Activated T-cell treated with anti-CD3 and anti-CD28 coated beads, Interleukin-2, amount 50 U/mL, for 72 hours (primary cell): ENCODE measurements around the gene ST6GALNAC4. TPM values are rescaled to one million over a fixed set of nuclear protein-coding genes. Genes with fewer than 3 reads are reported as not detected.

Source experiments
- ATAC-seq, 2 donors: fragments of 150-1000 bp; cut with Tn5 transposase; replicated peaks in 1 of 2; 2 replicates each; pipeline ENCODE4 v1.10.0; 2021; ENCODE audit warnings: moderate library complexity in 2 of 2, mild to moderate bottlenecking in 1 of 2
- DNase-seq, 2 donors: peaks; one replicate each; pipeline ENCODE4 v3.0.0; 2021 to 2022; ENCODE audit warnings: mixed read lengths in 1 of 2
- H3K27ac Mint-ChIP-seq: one replicate; pipeline ENCODE4 v1.8.0; 2022; ENCODE audit warnings: mild to moderate bottlenecking, moderate library complexity, mixed read lengths
- H3K27me3 Mint-ChIP-seq: one replicate; pipeline ENCODE4 v1.8.0; 2022; ENCODE audit warnings: low read depth, mixed read lengths
- H3K36me3 Mint-ChIP-seq, 2 donors: one replicate each; pipeline ENCODE4 v1.8.0; 2022; ENCODE audit warnings: mixed read lengths in 2 of 2, mild to moderate bottlenecking in 1 of 2; ENCODE audit not compliant: insufficient read depth in 2 of 2
- H3K4me1 Mint-ChIP-seq: one replicate; pipeline ENCODE4 v1.8.0; 2022; ENCODE audit warnings: low read depth, mixed read lengths
- H3K4me3 Mint-ChIP-seq, 2 donors: one replicate each; pipeline ENCODE4 v1.8.0; 2022; ENCODE audit warnings: mild to moderate bottlenecking in 2 of 2, mixed read lengths in 2 of 2, moderate library complexity in 2 of 2
- H3K9me3 Mint-ChIP-seq, 2 donors: one replicate each; pipeline ENCODE4 v1.8.0; 2022; ENCODE audit warnings: mixed read lengths in 2 of 2
- total RNA-seq, 2 donors: library from RNA; stranded (reverse); gene quantifications; one replicate each; pipeline ENCODE4 v1.2.3, GENCODE V29; 2022

The ST6GALNAC4 gene, protein sequence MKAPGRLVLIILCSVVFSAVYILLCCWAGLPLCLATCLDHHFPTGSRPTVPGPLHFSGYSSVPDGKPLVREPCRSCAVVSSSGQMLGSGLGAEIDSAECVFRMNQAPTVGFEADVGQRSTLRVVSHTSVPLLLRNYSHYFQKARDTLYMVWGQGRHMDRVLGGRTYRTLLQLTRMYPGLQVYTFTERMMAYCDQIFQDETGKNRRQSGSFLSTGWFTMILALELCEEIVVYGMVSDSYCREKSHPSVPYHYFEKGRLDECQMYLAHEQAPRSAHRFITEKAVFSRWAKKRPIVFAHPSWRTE
- total RNA-seq: 10 to 100 TPM; 28.1 to 30.5 TPM

DNA sequence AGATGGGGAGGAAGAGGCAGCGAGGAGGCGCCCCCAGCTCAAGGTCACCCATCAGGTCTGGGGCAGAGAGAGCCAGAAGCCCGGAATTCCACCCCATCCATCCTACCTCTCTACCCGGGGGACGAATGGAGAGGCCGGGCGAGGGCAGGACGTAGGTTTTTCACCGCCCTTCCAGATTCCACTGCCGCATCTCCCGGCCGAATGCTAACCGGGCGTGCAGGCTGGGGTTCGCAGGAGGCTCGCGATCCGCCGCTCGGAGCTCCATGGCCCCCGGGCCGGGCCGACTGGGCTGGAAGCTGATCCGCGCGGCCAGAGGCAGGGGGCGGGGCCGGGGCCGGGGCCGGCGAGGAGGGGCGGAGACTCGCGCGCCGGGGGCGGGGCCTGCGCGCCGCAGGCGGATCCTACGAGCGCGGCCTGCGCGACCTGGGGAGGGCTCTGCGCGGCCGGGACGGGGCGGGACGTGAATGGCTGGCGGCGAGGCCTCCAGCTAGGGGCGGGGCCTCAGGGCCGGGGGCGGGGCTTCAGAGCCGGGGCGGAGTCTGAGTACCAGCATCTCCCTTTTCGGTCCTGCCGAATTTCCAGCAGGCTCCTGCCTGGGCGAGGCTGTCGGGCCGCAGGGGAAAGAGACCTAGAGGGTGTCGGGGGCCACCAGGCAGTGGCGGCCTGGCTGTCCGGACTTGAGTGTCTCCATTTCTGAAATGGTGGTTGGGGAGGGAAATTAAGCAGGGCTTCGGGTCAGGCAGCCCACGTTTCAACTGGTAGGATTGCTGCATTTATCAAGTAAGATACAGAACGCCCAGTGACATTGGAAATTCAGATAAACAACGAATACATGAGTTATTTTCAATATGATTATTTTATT, at the start of gene ST6GALNAC4:
TSS of gene ST6GALNAC4 (minus strand) at position 322 of the 862 bp plus-strand sequence. CDS start 622 bp downstream, outside the sequence.
- peak; percentile 93 to 95 for ATAC-seq
- peaks cover 2% of the 10 kb centered on the region for H3K27me3 Mint-ChIP-seq
- H3K4me1 Mint-ChIP-seq: peaks cover 79% of the 10 kb centered on the region
- peak; percentile 94 to 97 for DNase-seq
- H3K36me3 Mint-ChIP-seq: peaks cover 0 to 2% of the 10 kb centered on the region in 2 donors
- peak within 1 kb of the TSS; percentile 65 for H3K27ac Mint-ChIP-seq
- no peaks in the 10 kb centered on the region for H3K9me3 Mint-ChIP-seq
- H3K4me3 Mint-ChIP-seq: peak within 1 kb of the TSS; percentile 83 to 86

DNA sequence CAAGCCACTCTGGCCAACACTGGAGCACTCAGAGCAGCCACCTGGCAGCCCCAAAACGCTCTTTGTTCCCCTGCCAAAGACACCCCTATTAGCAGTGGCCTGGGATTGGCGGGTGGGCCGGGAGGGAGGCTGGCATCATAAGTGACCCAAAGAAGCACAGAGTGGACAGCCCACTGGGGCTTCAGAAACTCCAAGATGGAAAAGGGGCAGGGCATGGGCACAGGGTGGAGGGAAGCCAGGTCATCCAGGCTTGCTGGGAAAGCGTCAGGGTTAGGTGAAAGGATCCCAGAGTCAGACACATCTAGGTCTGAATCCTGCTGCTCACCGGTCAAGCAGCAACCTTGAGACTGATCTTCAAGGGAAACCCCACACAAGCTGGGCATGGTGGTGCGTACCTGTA, 49.1 kb upstream of the ST6GALNAC4 start:
- no peaks in the 10 kb centered on the region for H3K27me3 Mint-ChIP-seq
- peaks cover 100% of the 10 kb centered on the region for H3K4me1 Mint-ChIP-seq
- DNase-seq: no peak
- H3K4me3 Mint-ChIP-seq: peak overlapping the region; percentile 90 to 92
- no peak overlapping the region for H3K27ac Mint-ChIP-seq
- H3K9me3 Mint-ChIP-seq: no peaks in the 10 kb centered on the region
- no peak for ATAC-seq
- H3K36me3 Mint-ChIP-seq: peaks cover 1 to 16% of the 10 kb centered on the region in 2 donors

DNA sequence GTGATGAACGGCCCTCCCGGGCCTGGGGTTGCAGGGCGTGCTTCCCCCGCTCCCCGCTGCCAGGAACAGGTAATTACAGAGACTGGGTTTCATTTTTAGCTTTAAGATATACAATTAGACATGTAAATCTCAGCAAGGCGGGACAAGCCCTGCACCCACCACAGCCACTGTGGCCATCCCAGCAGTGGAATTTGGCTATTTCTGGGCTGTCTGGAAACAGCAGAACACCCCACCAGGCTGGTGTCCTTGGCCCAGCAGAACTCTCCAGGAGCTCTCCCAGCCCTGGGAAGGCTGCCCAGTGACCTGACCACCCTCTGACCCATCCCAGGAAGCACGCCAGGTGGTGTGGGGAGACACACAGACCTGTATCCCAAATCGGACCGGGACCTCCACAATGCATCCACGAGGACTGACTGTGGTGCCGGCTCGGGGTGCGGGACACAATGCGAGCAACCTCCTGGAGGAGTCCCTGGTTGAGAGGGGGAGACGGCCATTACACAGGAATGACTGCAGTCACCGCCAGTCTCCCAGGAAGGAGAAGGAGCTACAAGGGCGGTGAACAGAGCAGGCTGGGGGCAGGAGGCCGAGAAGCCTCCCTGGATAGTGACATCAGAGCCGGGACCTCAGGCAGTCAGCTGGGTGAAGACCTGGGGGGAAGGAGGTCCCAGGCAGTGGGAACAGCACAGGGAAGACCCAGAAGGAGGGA, 46.7 kb upstream of the ST6GALNAC4 start:
- DNase-seq (no peak), ATAC-seq (peak in 1 of 2 donors; percentile 11)
- Mint-ChIP-seq H3K27ac (peak overlapping the region; percentile 90), H3K27me3 (no peaks in the 10 kb centered on the region), H3K4me1 (peaks cover 100% of the 10 kb centered on the region), H3K9me3 (no peaks in the 10 kb centered on the region), H3K36me3 (peaks cover 2 to 21% of the 10 kb centered on the region in 2 donors), H3K4me3 (peak overlapping the region; percentile 70 to 90)

DNA sequence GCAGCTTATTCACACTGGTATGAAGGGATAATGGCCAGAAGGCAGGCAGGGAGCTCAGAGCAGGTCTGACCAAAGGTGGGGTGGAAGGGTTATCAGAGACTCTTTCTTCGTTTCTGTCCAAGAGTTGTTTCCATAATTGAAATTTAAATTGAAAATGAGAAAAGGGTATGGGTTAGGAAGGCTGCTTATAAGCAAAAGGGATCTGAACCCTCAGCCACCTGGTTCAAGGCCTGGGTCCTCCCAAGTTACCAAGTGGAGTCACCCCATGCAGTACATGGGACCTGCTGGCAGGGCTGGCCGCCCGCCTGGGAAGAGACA, 46.2 kb upstream of the ST6GALNAC4 start:
- peak overlapping the region; percentile 70 to 90 for H3K4me3 Mint-ChIP-seq
- H3K27me3 Mint-ChIP-seq: no peaks in the 10 kb centered on the region
- H3K9me3 Mint-ChIP-seq: no peaks in the 10 kb centered on the region
- ATAC-seq (no peak), DNase-seq (no peak)
- peaks cover 2 to 22% of the 10 kb centered on the region in 2 donors for H3K36me3 Mint-ChIP-seq
- H3K4me1 Mint-ChIP-seq: peaks cover 100% of the 10 kb centered on the region
- peak overlapping the region; percentile 90 for H3K27ac Mint-ChIP-seq

DNA sequence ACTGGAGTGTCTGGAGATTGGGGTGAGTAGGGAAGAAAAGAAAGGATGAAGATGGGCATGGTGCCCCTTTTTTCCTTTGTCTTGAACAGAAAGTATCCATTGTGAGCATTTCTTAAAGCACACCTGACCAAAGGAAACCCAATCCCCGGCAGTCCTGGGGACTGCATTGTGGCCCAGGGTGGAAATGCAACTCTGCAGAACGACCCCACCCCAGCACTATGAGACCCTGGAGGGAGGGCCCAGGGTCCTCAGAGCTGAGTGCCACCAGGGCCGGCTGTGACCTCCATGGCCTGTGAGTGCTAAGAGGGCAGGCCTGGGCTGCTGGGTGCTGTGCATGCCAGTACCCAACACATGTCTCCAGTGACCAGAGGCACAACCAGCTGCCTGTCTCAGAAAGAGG, 45.4 kb upstream of the ST6GALNAC4 start:
- Mint-ChIP-seq H3K36me3 (peaks cover 2 to 24% of the 10 kb centered on the region in 2 donors), H3K4me3 (peak overlapping the region; percentile 70 to 90), H3K9me3 (no peaks in the 10 kb centered on the region), H3K27me3 (no peaks in the 10 kb centered on the region), H3K27ac (peak overlapping the region; percentile 90), H3K4me1 (peaks cover 99% of the 10 kb centered on the region)
- ATAC-seq (no peak), DNase-seq (no peak)

DNA sequence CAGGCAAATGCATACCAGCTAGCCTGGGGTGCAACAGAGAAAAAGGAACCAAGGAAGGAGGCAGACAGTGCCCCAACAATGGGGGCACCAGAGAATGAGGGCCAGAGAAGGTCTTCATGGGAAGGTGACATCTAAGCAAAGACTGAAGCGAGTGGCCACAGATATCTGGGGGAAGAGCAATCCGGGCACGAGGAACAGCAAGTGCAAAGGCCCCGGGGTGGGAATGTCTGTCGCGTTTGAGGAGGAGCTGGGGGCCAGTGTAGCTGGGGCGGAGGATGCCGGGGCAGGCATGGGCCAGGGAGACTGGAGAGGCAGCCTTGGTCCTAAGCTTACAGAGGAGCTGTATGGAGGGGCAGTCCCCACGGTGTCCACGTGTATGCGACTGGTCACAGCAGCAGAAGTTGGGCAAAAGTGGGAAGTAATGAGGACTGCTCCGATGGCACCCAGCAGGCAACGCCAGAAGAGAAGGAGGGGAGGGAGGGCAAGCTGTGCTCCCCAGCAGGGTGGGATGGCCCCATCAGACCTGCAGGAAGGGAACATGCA, 44.8 kb upstream of the ST6GALNAC4 start:
- H3K9me3 Mint-ChIP-seq: no peaks in the 10 kb centered on the region
- no peak for ATAC-seq
- peaks cover 99% of the 10 kb centered on the region for H3K4me1 Mint-ChIP-seq
- peak overlapping the region; percentile 9 to 90 for H3K4me3 Mint-ChIP-seq
- H3K27ac Mint-ChIP-seq: peak overlapping the region; percentile 87
- H3K27me3 Mint-ChIP-seq: no peaks in the 10 kb centered on the region
- peaks cover 2 to 24% of the 10 kb centered on the region in 2 donors for H3K36me3 Mint-ChIP-seq
- DNase-seq: no peak

DNA sequence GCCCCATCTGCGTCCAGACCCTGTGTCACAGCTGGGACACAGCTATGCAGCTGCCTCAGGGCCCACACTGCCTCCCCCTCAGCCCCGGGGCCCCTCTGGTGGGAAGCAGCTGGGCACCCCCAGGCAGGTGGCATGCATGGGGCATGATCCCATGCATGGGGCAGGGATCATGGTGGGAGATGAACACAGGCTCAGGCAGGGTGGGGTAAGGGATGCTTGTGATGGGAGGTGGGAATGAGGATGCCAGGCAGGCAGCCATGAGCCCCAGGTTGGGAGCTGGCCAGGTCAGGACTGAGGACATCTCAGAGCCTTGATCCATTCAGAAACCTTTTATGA, 44.3 kb upstream of the ST6GALNAC4 start:
- Mint-ChIP-seq H3K36me3 (peaks cover 2 to 24% of the 10 kb centered on the region in 2 donors), H3K9me3 (no peaks in the 10 kb centered on the region), H3K4me1 (peaks cover 99% of the 10 kb centered on the region), H3K27ac (peak overlapping the region; percentile 87), H3K4me3 (peak overlapping the region; percentile 9 to 17), H3K27me3 (no peaks in the 10 kb centered on the region)
- ATAC-seq: no peak
- DNase-seq: no peak

DNA sequence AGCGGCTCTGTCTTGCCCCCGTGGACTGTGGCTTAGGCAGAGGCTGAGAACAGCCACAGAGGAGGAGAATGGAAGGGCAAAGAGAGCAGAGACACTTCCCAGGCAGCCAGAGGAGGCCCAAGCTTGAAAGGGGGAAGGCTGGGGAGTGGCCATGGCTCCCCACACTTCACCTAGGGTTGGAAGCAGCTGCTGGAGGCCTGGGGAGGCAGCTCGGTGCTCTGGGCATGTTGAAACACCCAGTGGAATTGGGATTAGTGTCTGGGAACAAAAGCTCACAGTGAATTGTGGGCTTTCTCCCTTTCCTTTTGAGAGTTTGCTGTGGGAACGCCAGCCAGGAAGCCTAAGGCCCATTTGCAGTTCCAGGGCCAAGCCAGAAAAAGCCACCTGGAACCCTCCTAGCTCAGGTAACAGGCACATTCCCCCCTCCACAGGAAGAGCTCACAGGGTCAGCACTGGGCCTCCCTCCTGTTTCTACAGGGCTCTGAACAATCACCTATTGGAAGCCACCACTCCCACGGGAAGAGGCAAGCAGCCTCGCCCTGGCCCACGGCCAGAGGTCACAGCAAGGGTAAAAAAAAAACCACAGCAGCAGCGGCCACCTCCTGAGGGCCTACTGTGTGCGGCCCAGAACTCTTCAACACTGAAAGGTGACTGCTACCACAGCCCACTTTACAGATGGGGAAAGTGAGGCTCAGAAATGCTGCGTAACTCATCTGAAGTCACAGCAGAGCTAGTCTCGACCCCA, 43.7 kb upstream of the ST6GALNAC4 start:
- Mint-ChIP-seq H3K27ac (peak overlapping the region; percentile 87), H3K27me3 (no peaks in the 10 kb centered on the region), H3K4me1 (peaks cover 99% of the 10 kb centered on the region), H3K36me3 (peaks cover 2 to 24% of the 10 kb centered on the region in 2 donors), H3K4me3 (peak overlapping the region; percentile 31 to 53), H3K9me3 (no peaks in the 10 kb centered on the region)
- no peak for DNase-seq
- no peak for ATAC-seq

DNA sequence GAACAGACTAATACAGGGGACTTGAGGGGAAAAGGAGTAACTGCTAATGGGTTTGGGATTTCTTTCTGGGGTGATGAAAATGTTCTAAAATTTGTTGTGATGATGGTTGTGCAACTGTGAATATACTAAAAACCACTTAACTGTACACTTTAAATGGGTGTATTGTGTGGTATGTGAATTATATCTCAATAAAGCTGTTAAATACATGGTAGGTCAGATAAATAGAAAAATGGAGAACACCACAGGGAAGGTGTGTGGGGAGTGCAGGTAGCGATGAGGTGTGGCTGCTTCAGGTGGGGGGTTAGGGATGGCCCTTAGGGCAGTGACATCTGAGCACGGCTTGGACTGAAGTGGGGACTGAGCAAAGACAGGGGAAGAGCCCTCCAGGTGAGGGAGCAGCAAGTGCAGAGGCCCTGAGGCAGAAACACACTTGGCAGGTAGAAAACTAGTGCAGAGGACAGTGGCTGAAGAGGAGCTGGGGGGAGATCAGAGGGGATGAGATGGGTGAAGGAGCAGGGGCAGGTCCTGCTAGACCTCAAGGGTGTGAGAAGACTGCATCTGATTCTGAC, 43.1 kb upstream of the ST6GALNAC4 start:
- Mint-ChIP-seq H3K4me3 (peak overlapping the region; percentile 20 to 53), H3K9me3 (no peaks in the 10 kb centered on the region), H3K27me3 (no peaks in the 10 kb centered on the region), H3K36me3 (peaks cover 2 to 24% of the 10 kb centered on the region in 2 donors), H3K27ac (peak overlapping the region; percentile 87), H3K4me1 (peaks cover 99% of the 10 kb centered on the region)
- DNase-seq: no peak
- no peak for ATAC-seq

DNA sequence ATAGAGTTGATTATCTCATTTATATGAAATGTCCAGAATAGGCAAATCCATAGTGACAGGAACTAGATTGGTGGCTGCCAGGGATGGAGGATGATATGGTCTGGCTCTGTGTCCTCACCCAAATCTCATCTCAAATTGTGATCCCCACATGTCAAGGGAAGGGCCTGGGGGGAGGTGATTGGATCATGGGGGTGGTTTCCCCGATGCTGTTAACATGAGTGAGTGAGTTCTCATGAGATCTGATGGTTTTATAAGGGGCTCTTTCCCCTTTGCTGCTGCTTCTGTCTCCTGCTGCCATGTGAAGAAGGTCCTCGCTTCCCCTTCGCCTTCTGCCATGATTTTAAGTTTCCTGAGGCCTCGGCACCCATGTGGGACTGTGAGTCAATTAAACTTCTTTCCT, 42.6 kb upstream of the ST6GALNAC4 start:
- H3K27ac Mint-ChIP-seq: peak overlapping the region; percentile 87
- H3K9me3 Mint-ChIP-seq: no peaks in the 10 kb centered on the region
- ATAC-seq: no peak
- H3K4me3 Mint-ChIP-seq: peak overlapping the region; percentile 20 to 53
- H3K4me1 Mint-ChIP-seq: peaks cover 99% of the 10 kb centered on the region
- H3K27me3 Mint-ChIP-seq: no peaks in the 10 kb centered on the region
- DNase-seq: no peak
- H3K36me3 Mint-ChIP-seq: peaks cover 2 to 24% of the 10 kb centered on the region in 2 donors

DNA sequence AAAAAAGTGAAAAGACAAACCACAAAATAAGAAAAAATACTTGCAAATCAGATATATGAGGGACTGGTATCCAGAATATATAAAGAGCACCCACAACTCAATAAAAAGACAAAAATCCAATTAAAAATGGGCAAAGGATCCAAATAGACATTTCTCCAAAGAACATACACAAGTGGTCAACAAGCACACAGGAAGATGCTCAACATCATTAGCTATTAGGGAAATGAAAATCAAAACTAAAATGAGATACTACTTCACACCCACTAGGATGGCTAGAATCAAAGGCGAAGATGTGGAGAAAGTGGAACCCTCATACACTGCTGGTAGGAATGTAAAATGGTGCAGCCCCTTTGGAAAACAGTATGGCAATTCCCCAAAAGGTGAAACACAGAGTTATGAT, 41.9 kb upstream of the ST6GALNAC4 start:
- H3K27ac Mint-ChIP-seq: peak overlapping the region; percentile 76
- H3K9me3 Mint-ChIP-seq: no peaks in the 10 kb centered on the region
- no peaks in the 10 kb centered on the region for H3K27me3 Mint-ChIP-seq
- ATAC-seq (no peak), DNase-seq (no peak)
- peaks cover 99% of the 10 kb centered on the region for H3K4me1 Mint-ChIP-seq
- peaks cover 2 to 24% of the 10 kb centered on the region in 2 donors for H3K36me3 Mint-ChIP-seq
- peak overlapping the region; percentile 47 to 51 for H3K4me3 Mint-ChIP-seq
